CMK (cell line): Measurements from ENCODE around the gene DAPK2.
"Not testable (repeated sequence)": the region's sequence is repeated elsewhere in the genome, so short reads cannot be mapped to it uniquely, and the experiment has no call there.

Source experiments
- DNase-seq: peaks from one replicate; pipeline ENCODE4 v3.0.0-alpha.2; 2010; ENCODE audit warnings: low read depth

Gene DAPK2

DNA sequence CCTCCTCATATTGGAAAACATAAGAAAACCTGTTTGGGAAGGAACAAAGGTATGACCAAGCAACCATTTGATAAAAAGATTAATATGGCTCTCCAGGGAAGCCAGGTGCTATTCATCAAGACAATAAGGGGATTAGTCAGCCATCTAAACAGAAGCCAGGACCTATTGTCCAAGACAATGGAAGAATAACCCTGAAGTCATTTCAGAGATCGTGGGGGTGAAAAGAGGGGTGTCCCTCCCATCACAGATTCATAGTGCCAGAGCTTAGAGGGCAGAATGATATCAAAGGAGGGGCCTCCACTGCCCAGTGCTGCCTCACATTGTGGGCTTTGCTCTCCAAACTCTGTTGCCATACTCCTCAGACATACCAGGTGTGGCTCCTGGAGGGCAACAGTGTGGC is 73.5 kb downstream of the DAPK2 start:
- no peak for DNase-seq

DNA sequence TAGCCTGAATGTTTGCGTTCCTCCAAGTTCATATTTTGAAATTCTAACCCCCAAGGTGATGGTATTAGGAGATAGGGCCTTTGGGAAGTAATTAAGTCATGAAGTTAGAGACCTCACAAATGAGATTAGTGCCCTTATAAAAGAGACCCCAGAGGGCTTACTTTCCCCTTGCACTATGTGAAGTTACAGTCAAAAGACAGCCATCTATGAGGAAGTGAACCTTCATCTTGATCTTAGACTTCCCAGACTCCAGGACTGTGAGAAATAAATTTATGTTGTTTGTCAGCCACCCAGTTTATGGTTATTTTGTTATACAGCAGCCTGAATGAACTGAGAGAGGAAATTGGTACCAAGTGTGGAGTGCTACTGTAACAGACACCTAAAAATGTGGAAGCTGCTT is 74.4 kb downstream of the DAPK2 start:
- no peak for DNase-seq

DNA sequence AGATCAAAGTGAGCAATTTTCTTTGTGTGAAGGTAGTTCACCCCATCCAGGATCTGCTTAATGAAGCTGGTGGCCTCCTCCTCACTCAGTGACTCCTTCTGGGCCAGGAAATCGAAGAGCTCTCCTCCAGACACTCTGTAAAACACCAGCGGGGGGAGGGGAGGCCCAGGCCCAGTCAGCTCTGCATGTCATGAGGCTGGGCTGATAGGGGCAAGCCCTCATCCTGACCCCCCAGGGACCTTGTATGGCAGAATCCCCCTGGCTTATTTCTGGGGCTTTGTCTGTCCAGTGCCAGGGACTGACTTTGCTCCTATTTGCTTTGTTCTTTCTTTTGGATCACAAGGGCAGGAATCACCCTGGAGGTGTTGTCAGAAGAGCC is 74.9 kb downstream of the DAPK2 start:
- no peak for DNase-seq

DNA sequence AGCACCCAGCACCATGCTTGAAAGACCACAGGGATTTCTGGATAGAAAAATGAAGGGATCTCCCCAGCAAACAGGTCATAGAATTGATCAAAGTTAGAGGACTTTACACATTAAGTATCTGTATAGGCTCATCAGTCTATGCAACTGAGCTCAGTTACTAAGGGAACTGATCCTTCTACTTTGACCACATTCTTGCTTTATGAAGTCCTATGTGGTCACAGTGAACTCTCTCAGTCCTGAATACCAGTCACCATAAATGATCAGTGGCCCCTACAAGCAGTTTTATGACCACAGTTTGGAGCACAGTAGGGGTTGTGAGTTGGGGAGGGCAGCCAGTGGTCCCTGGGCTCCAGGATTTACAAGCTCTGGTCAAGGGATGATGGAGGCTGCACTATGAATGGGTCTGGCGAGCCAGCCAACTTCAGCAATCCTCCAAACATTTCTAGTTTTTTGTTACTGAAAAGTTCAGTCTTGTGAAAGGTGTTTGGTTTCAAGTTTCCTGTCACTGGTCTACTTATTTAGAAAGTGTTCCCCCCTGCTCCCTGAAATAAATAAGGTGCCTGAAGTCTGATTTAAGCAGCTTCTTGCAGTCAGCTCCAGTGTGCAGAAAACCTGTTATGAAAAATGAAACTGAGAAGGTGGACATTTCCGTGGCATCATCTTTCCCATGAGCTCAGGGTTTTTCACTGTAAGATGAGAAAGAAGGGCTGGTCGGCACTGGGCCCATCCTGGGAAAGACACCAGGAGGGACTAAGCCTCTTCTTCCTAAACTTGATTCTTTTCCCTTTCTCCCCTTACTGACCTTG is 75.5 kb downstream of the DAPK2 start:
- no peak for DNase-seq

DNA sequence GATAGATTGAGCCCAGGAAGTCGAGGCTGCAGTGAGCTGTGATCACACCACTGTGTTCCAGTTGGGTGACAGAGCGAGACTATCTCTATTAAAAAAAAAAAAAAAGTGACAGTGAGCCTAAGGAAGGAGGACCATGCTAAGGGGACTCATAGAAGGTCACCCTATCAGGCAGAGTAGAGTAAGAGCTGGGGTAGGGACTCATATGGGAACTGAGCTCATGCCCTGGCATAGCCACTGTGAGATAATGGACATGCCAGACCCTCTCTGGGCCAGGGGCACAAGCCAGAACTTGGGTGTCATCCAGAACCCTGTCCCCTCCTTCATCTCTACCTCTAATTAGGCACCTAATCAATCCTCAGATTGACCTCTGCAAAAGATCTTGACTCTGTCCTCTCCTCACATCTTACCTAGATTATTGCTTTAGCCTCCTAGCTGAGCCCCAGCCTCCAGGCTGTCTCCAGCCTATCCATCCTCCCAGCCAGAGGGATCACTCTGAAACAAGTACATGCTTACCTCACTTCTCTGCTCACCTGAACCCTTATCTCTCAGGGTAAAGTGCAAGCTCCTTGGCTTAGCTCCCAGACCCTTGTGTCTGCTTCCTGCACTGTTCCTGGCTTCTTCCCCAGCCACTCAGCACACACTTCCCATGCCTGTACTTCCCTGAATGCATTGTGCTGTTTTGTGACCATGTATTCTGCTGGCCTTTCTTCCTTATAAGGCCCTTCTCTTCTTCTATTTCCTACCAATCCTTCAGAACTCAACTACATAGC is 76.4 kb downstream of the DAPK2 start:
- DNase-seq, result no peak

DNA sequence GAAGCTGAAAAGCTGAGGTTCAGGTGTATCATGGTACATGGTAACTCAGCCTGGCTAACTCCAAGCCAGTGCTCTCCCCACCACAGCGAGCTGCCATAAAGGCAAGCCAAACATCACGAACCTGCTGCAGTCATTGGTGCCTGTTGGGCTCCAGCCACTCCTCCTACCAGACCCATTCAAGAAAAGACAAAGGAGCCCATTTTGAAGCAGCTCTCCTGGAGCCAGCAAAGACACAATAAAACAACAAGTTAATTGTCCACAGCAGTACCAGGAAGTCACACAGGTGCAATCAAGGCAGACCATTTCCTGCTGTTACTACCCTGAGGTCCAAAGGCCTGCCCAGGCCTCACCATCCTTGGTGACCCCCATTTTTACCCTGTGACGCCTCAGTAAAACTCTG is 77.6 kb downstream of the DAPK2 start:
- no peak for DNase-seq

DNA sequence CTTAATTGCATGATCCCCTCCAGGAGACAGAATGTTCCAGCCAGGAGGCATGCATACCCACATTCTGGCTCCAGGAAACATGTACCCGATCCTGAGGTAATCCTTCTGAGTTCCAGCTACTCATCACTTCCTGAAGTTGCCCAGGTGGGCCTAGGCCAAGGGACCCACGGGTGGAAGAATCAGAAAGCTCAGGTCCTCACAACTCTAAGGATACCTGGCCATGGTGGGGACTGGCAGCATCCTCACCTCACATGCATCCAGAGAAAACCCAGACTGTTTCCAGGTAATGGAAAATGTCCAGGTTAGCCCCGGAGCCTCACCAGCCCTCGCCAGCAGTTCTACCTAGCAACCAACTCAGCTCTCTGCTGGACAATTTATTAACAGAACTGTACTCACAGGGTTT is 78.2 kb downstream of the DAPK2 start:
- DNase-seq, result no peak

DNA sequence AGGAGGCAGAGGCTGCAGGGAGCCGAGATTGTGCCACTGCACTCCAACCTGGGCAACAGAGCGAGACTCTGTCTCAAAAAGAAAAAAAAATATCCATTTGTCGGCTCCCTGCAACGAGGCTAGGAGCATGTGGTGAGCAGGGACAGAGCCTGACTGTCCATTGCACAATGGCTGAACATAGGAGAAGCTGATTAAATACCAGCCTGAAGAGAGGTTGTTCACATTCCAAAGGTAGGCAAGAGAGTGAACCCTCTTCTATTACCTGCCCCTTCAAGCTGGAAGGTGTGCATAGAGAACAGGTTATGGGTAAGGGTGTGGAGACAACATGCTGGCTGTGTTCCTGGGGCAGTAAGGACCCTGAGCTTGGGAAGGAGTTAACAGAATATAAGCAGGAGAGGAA is 78.7 kb downstream of the DAPK2 start:
- DNase-seq, result no peak

DNA sequence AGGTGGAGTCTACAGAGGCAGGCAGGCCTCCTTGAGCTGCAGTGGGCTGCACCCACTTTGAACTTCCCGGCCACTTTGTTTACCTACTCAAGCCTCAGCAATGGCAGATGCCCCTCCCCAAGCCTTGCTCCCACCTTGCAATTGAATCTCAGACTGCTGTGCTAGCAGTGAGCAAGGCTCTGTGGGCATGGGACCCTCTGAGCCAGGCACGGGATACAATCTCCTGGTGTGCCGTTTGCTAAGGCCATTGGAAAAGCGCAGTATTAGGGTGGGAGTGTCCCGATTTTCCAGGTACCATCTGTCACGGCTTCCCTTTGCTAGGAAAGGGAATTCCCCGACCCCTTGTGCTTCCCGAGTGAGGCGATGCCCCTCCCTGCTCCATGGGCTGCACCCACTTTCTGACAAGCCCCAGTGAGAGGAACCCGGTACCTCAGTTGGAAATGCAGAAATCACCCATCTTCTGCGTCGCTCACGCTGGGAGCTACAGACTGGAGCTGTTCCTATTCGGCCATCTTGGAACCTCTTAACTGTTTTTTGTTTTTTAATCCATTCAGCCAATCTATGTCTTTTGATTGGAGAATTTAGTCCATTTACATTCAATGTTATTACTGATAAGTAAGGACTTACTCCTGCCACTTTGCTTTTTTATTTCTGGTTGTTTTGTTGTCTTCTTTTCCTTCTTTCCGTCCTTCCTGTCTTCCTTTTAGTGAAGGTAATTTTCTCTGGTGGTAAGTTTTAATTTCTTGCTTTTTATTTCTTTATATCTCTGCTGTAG is 83.2 kb downstream of the DAPK2 start:
- DNase-seq, result not testable (repeated sequence)

DNA sequence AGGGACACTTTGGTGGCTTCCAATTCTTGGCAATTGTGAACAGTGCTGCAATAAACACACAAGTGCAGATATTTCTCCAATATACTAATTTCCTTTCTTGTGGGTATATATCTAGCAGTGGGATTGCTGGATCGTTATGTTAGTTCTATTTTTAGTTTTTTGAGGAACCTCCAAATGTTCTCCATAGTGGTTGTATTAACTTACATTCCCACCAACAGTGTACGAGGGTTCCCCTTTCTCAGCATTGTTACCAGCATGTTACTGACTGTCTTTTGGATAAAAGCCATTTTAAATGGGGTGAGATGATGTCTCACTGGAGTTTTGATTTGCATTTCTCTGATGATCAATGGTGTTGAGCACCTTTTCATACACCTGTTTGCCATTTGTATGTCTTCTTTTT is 92.8 kb downstream of the DAPK2 start:
- no peak for DNase-seq

DNA sequence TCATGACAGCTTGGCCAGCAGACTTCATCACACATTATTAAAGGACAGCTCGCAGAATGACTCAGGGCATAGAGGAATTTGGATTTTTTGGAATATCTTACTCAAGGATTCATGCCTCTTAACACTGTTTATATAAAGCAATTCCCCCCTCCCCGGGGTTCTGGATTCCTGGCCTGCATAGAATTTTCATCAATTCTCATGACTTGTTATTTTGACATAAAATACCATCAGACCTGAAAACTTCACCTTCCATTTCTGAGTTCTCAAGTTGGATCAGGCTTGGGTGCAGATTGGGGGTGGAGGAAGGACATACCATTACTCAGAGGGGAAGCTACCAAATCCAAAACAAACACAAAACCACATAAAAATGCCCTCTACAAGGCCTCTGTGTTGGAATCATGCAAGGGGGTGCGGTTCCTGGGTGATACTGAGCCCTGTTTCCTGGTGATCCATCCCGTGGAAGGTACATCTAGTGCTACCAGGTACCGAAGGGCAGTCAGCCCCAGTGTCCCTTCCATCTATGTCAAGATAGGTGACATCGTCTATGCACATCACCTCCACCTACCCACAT is 95.3 kb downstream of the DAPK2 start:
- no peak for DNase-seq

DNA sequence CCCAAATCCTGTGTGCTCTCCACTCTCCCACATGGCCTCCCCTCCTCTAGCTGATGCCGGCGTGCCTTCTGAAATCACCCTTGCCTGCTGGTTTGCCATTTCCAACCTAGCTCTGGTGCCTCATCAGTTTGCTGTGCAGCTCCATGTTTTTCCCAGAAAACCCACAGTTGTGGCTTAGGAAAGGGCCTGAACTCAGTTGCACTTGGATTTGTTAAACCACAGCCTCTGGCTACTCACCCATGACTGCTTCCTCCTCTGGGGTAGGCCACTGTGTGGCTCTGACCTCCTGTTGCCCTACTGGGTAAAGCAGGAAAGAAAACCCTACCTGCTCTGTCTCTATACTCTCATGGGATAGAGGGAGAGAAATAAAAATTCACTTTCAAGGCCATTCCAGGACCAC is 97.3 kb downstream of the DAPK2 start:
- DNase-seq, result no peak

DNA sequence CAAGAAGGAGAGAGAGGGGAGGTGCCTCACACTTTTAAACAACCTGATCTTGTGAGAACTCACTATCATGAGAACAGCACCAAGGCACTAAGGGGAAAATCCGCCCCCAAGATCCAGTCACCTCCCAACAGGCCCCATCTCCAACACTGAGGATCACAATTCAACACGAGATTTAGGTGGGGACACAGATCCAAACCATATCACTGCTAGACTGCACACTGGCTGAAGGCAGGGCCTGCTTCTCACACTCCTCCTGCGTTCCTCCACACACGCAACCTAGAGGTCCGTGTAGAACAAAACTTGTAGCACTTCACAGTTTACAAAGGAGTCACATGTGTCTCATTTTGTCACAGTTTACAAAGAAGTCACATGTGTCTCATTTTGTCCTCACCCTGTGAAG is 97.8 kb downstream of the DAPK2 start:
- DNase-seq, result no peak

DNA sequence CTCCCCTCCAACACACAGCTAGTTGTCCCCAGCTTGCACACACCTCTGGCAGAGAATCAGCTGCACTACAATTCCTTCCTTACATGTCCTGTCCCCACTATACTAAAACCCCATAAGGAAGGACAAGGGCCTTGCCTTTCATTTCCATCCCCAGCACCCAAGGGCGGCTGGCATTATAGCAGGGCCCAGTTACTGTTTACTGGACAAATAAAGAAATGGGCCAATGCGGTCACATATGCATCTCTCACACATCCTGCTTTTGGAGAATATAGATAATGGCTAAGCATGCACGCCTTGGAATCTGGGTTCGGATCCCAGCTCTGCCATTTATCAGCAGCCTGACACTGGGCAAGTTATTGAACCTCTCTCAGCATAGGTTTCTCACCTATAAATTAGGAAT is 99.1 kb downstream of the DAPK2 start:
- DNase-seq, result no peak

DNA sequence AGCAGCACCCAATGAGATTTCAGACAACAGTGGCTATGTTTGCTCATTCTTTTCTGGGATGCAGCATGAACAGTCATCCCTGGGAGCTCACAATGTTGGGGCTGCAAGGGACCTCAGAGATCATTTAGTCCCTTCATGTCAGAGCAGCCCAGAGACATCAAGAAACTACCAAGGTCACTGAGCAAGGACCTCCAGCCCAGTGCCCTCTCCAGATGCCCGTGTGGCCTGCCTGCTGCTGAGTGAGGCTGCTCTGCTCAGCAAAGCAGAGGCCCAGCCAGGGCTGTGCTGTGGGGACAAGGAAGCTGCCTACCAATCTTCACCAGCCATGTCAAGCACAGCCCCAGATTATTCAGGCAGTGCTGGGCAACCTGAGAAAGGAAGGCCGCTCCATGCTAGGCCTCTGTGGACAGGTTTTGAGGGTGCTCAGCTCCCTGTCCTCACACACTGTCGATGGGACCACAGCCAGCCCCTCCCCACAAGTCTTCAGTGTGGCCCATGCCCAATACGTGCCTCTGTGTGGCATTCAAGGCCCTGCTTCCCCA is 99.7 kb downstream of the DAPK2 start:
- no peak for DNase-seq

DNA sequence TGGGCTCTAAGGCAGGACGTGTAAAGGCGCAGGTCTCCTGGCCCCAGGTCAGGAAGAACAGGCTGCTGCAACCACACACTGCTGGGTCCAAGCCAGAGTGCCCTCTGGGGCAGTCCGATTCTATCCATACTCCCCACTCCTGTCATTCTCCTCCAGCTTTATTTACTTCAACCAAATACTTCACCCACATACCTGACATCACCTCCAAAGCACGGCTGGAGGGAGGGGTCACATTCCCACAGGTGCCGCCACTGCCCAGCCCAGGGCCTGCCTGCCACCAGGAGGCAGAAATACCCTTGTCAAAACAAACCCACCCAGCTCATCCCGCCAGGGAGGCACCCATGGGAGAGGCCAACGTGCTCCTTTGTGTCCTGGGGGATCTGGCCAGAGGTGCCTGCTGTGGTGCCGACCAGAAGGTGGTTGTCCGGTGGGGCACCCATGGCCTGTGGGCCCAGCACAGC is 100.4 kb downstream of the DAPK2 start:
- DNase-seq, result no peak

DNA sequence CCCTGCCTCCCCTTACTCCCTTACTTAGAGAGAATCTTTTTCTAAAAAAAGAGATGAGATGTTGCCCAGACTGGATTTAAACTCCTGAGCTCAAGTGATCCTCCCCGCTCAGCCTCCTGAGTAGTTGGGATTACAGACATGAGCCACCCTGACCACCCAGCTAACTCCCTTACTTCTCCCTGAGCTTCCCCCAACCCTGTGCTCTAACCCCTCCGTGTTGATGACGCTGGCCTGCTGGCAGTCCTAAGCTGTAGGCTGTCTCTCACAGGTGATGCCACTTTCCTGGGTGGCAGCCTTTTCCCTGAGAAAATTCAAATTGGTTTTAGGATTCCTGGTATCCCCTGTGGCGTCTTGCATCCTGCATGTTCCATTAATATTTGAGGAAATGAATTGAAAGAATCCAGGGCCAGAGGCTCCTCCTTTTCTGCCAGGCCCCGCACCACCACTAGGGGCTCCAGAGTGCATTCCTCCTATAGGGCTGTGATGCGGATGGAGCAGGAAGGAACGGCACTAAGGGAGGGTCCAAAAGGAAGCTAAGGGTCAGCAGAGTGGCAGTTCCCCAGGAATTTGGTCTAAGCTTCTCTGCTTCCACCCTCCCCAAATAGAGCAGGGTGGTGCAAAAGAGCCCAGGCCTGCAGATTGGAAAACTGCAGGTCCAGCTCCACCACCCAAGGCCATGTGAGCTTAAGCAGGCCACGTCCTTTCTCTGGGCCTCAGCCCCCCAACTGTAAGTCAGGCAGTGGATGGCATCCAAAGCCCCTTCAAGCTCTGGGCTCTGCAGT is 101.1 kb downstream of the DAPK2 start:
- peak; percentile 47 for DNase-seq

DNA sequence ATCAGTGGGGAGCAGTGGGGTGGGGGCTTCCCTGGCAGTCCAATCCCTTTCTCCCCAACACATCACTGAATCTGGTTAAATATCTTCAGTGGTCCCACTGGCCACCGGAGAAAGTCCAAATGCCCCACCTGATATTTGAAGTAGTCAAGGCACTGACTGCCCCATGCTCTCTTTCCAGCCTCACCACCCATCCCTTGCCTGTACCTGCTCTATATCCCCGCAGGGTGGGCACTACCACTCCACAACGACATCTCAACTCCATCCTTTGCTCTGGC is 101.7 kb downstream of the DAPK2 start:
- no peak for DNase-seq

DNA sequence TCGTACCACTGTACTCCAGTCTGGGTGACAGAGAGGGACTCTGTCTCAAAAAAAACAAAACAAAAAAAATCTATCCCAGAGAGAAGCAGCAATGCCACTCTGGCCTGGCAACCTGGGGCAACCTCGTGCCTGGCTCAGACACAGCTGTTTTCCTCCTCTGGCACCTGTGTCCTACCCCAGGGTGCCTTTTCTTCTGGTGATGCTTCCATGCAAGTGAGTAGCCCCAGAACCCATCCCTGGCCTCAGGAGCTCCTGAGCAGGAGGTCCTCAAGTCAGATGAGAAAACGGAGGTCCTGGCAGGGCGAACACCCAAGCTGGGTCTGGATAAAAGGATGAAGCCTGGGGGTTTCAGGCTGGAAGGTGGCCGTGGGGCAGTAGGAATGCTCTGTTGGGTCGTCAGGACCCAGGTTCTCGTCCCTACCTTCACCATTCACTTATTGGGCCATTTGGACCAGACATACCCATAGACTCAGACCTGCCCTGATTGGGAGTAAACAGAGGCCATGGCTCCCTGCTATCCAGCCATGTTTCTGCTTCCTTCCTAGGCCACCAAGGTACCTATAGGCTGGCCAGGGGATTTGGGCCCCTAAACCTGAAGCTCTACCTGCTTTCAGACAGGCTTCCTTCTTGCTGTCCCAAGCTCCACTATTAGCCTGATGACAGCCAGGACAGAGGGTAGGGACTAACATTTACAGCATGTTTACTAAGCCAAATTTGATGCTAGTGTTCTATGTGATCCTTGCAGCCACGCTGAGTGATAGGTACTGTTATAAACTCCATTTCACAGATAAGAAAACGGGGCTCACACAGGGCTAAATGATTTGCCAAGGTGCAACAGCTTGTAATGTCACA is 102.2 kb downstream of the DAPK2 start:
- DNase-seq, result no peak

DNA sequence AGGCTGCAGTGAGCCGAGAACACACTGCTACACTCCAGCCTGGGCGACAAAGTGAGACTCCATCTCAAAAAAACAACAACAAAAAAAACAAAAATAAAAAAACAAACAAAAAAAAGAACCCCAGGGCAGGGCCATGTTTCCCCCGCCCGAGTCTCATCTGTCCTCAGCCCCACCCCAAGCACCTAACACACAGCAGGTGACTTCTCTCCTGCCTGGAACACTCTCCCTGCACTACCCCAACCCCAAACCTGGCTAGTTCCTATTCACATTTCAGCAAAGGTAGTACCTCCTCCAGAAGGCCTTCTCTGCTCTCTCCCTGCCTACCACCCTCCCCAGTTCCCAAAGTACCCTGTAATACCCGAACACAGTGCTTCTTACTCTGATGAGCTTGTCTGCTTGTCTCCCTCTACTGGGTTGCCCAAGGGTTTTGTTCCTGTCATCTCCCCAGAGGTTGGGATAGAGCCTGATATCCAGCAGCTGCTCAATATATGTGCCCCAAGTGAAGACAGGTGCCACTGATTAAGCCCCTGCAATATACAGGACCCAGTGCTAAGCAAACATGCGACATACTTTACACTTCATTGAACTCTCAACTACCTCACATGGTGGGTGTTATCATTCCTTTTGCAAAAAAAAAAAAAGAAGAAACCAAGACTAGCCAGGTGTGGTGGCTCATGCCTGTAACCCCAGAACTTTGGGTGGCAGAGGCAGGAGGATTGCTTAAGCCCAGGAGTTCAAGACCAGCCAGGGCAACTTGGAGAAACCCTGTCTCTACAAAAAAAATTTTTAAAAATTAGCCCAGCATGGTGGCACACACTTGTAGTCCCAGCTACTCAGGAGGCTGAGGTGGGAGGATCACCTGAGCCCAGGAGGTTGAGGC is 103.6 kb downstream of the DAPK2 start:
- DNase-seq, result no peak
